Measurements from ENCODE around the gene OR14C36. TPM values are rescaled to one million over a fixed set of nuclear protein-coding genes. Genes with fewer than 3 reads are reported as not detected.

Gene OR14C36
- total RNA-seq, 1 donor: not detected

DNA sequence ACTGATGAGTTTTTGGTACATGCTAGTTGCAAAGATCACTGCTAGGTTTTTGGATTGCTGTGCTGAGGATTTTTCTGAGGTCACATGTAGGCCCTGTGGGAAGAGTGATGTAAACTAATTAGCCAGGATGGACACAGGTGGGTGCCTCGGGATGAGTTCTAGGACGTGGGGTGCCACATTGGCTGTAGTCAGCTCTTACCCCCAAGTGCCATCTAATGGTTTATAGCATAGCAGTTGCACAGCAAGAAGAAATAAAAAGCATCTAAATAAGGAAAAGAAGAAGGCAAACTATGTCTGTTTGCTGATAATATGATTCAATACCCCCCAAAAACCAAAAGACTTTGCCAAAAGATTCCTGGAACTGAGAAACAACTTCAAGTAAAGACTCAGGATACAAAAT, 44.5 kb downstream of the OR14C36 start:
- Histone ChIP-seq H2AFZ (ENCODE audit: low read length) (no peak overlapping the region), H3K4me2 (ENCODE audit: insufficient read depth, low read length) (no peak overlapping the region), H3K36me3 (ENCODE audit: insufficient read depth, low read length) (no peaks in the 10 kb centered on the region), H3K9me3 (ENCODE audit: low read depth, low read length) (no peaks in the 10 kb centered on the region), H4K20me1 (ENCODE audit: insufficient read depth, low read length) (no peaks in the 10 kb centered on the region), H3K27ac (ENCODE audit: low read depth, low read length) (no peak overlapping the region), H3K4me1 (ENCODE audit: insufficient read depth, low read length) (no peaks in the 10 kb centered on the region), H3K27me3 (ENCODE audit: insufficient read depth, low read length) (no peaks in the 10 kb centered on the region), H3K79me2 (ENCODE audit: insufficient read depth, low read length) (no peaks in the 10 kb centered on the region), H3K4me3 (ENCODE audit: insufficient read depth, low read length) (no peak overlapping the region)
- no peak for DNase-seq (ENCODE audit: insufficient read length, low spot score, missing footprints)
- no peak for TF ChIP-seq CTCF (IDR thresholded peaks at IDR 0.05; ENCODE audit: extremely low read depth, low read depth, low read length)

Other genes with a start within 250 kb of the OR14C36 start
- gene OR2M5, start 203.6 kb upstream of the OR14C36 start, total RNA-seq: not detected in 2 replicates
- gene OR2M2, start 174.0 kb upstream of the OR14C36 start, total RNA-seq: not detected in 2 replicates
- gene OR2M3, start 151.5 kb upstream of the OR14C36 start, total RNA-seq: not detected in 2 replicates
- gene OR2M4, start 117.4 kb upstream of the OR14C36 start, total RNA-seq: not detected in 2 replicates
- gene OR2T33, start 70.8 kb upstream of the OR14C36 start, total RNA-seq: not detected in 2 replicates
- gene OR2T12, start 45.4 kb upstream of the OR14C36 start, total RNA-seq: not detected in 2 replicates
- not detected in 2 replicates for gene OR2M7, start 24.2 kb upstream of the OR14C36 start, total RNA-seq
- gene OR2T4, start 12.9 kb downstream of the OR14C36 start, total RNA-seq: not detected in 2 replicates
- gene OR2T6, start 27.0 kb downstream of the OR14C36 start, total RNA-seq: not detected in 2 replicates
- not detected in 2 replicates for gene OR2T1, start 54.3 kb downstream of the OR14C36 start, total RNA-seq
- not detected in 2 replicates for gene OR2T2, start 96.9 kb downstream of the OR14C36 start, total RNA-seq
- gene OR2T3, start 124.6 kb downstream of the OR14C36 start, total RNA-seq: not detected in 2 replicates
- not detected in 2 replicates for gene OR2T5, start 139.8 kb downstream of the OR14C36 start, total RNA-seq
- not detected in 2 replicates for gene OR2G6, start 159.3 kb downstream of the OR14C36 start, total RNA-seq
- not detected in 2 replicates for gene OR2T29, start 214.0 kb downstream of the OR14C36 start, total RNA-seq
- not detected in 2 replicates for gene OR2T34, start 226.0 kb downstream of the OR14C36 start, total RNA-seq
- not detected in 2 replicates for gene OR2T10, start 248.9 kb downstream of the OR14C36 start, total RNA-seq

Data from osteoblast (primary cell).